ENCODE measurements around the gene CKAP5.

The CKAP5 gene

GRCh38 chr11:46890665-46891064 lies 44.6 kb upstream of the CKAP5 start:
- no peak overlapping the region for H3K4me3 ChIP-seq (ENCODE audit: control insufficient read depth, low read depth, low read length)
- TF ChIP-seq CTCF (IDR thresholded peaks at IDR 0.05; ENCODE audit: control insufficient read depth, insufficient read depth, low read depth, low read length, missing control alignments): no peak
- no peak for DNase-seq (ENCODE audit: low read depth)

- DNase-seq (ENCODE audit: low read depth): no peak
- H3K4me3 ChIP-seq (ENCODE audit: control insufficient read depth, low read depth, low read length): no peak overlapping the region
- TF ChIP-seq CTCF (IDR thresholded peaks at IDR 0.05; ENCODE audit: control insufficient read depth, insufficient read depth, low read depth, low read length, missing control alignments): peak; percentile 88
These were observed 43.8 kb upstream of the CKAP5 start for GRCh38 chr11:46889689-46890475.

GRCh38 chr11:46889251-46889650 lies 43.2 kb upstream of the CKAP5 start:
- no peak for DNase-seq (ENCODE audit: low read depth)
- no peak for TF ChIP-seq CTCF (IDR thresholded peaks at IDR 0.05; ENCODE audit: control insufficient read depth, insufficient read depth, low read depth, low read length, missing control alignments)
- no peak overlapping the region for H3K4me3 ChIP-seq (ENCODE audit: control insufficient read depth, low read depth, low read length)

- no peak for DNase-seq (ENCODE audit: low read depth)
- TF ChIP-seq CTCF (IDR thresholded peaks at IDR 0.05; ENCODE audit: control insufficient read depth, insufficient read depth, low read depth, low read length, missing control alignments): no peak
- no peak overlapping the region for H3K4me3 ChIP-seq (ENCODE audit: control insufficient read depth, low read depth, low read length)
These were observed 42.6 kb upstream of the CKAP5 start for GRCh38 chr11:46888636-46889035.

GRCh38 chr11:46886211-46886610 lies 40.1 kb upstream of the CKAP5 start:
- no peak for TF ChIP-seq CTCF (IDR thresholded peaks at IDR 0.05; ENCODE audit: control insufficient read depth, insufficient read depth, low read depth, low read length, missing control alignments)
- DNase-seq (ENCODE audit: low read depth): no peak
- no peak overlapping the region for H3K4me3 ChIP-seq (ENCODE audit: control insufficient read depth, low read depth, low read length)

- no peak for DNase-seq (ENCODE audit: low read depth)
- no peak overlapping the region for H3K4me3 ChIP-seq (ENCODE audit: control insufficient read depth, low read depth, low read length)
- TF ChIP-seq CTCF (IDR thresholded peaks at IDR 0.05; ENCODE audit: control insufficient read depth, insufficient read depth, low read depth, low read length, missing control alignments): no peak
These were observed 33.0 kb upstream of the CKAP5 start for GRCh38 chr11:46879056-46879585.

Measured in AG09309 (cell line).